Breast epithelium (tissue), 4 donors: ENCODE data around the gene FOXA3. TPM values are rescaled to one million over a fixed set of nuclear protein-coding genes. Genes with fewer than 3 reads are reported as not detected.
A peak's percentile ranks its signal among the peaks of the same experiment; 100 is the strongest.

Source experiments
- DNase-seq, 2 donors: peaks; one replicate each; pipeline ENCODE4 v3.0.0-alpha.2; 2019; ENCODE audit warnings: low spot score in 2 of 2
- H3K27ac ChIP-seq, 2 donors: fragments of 200-600 bp; sonication (generic) in 1 of 2; one replicate each; pipeline ENCODE4 v1.5.1; 2016 to 2019; ENCODE audit warnings: mild to moderate bottlenecking in 1 of 2
- H3K27me3 ChIP-seq, 2 donors: fragments of 200-600 bp; sonication (generic) in 1 of 2; one replicate each; pipeline versions ENCODE4 v1.5.1 to v1.6.0; 2017 to 2019; ENCODE audit warnings: control low read depth in 1 of 2, mild to moderate bottlenecking in 1 of 2
- H3K36me3 ChIP-seq: fragments of 200-600 bp; one replicate; pipeline ENCODE4 v1.5.1; 2019
- H3K4me1 ChIP-seq, 2 donors: fragments of 200-600 bp; sonication (generic); one replicate each; pipeline ENCODE4 v1.5.1; 2016 to 2019; ENCODE audit warnings: control low read depth in 1 of 2
- H3K4me3 ChIP-seq, 3 donors: fragments of 200-600 bp; sonication (generic); 1 replicate in 2 of 3; 2 replicates in 1 of 3; pipeline ENCODE4 v1.5.1; 2016 to 2019; ENCODE audit warnings: mild to moderate bottlenecking in 3 of 3, moderate library complexity in 2 of 3
- H3K9me3 ChIP-seq, 2 donors: fragments of 200-600 bp; sonication (generic) in 1 of 2; one replicate each; pipeline ENCODE4 v1.5.1; 2016 to 2019; ENCODE audit warnings: control low read depth in 1 of 2
- POLR2A ChIP-seq: fragments of 450-650 bp; IDR thresholded peaks from one replicate; pipeline ENCODE4 v1.6.1; 2016; ENCODE audit warnings: antibody characterized with exemption, mild to moderate bottlenecking, moderate library complexity
- POLR2AphosphoS5 ChIP-seq, 3 donors: sonication (generic); formaldehyde crosslinking; IDR thresholded peaks; one replicate each; pipeline ENCODE4 v1.6.1; 2017; ENCODE audit warnings: antibody characterized with exemption in 3 of 3
- intact Hi-C: fragments of 100-400 bp; cut with DNase I; formaldehyde crosslinking; loops from one replicate; pipeline ENCODE4 v1.15.1; 2023; ENCODE audit warnings: low total_unique reads
- total RNA-seq, 3 donors: library from RNA; depleted of rRNA; stranded (reverse); fragments of >200 nt; gene quantifications; one replicate each; pipeline ENCODE4 v1.1.0, GENCODE V29; 2016
- TF ChIP-seq, protein P1 (sequence below), 3 donors: fragments of 450-650 bp; IDR thresholded peaks; one replicate each; pipeline ENCODE4 v1.5.1; 2016 to 2017; ENCODE audit warnings: antibody characterized with exemption in 3 of 3, mild to moderate bottlenecking in 3 of 3, moderate library complexity in 3 of 3

Gene FOXA3
- total RNA-seq, 3 donors from 2014 or later, result 0.33 TPM; not detected in 2

DNA sequence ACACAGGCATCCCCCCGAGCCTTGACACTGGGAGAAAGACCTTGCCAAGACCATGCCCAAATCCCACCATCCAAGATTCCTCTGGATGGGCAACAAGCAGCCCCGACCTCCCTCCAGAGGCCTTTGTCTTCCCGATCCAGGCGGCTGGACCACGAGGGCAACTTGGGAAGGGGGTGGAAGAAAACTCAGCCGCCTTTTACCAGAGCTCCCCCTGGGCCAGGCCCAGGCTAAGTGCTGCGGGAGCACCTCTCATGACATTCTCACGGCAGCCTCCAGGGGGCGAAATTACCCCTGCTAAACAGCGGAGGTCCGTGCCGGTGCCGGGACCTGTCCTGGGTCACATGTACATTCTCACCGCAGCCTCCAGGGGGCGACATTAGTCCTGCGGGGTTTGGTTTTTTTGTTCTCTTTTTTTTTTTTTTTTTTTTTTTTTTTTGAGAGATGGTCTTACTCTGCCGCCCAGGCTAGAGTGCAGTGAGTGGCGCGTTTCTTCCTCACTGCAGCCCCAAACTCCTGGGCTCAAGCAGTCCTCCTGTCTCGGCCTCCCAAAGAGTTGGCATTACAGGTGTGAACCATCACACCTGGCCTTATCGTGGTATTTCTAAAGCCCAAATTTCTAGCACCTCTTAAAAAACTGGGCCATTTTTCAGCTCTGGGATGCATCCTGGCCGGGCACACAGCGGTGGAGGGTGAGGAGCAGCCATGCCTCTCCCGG, 47.0 kb upstream of the FOXA3 start:
- no peak overlapping the region for H3K4me3 ChIP-seq
- no peaks in the 10 kb centered on the region for H3K27me3 ChIP-seq
- no peaks in the 10 kb centered on the region for H3K9me3 ChIP-seq
- intact Hi-C loops, result no loop called here
- no peaks in the 10 kb centered on the region for H3K36me3 ChIP-seq
- TF ChIP-seq, protein P1, sequence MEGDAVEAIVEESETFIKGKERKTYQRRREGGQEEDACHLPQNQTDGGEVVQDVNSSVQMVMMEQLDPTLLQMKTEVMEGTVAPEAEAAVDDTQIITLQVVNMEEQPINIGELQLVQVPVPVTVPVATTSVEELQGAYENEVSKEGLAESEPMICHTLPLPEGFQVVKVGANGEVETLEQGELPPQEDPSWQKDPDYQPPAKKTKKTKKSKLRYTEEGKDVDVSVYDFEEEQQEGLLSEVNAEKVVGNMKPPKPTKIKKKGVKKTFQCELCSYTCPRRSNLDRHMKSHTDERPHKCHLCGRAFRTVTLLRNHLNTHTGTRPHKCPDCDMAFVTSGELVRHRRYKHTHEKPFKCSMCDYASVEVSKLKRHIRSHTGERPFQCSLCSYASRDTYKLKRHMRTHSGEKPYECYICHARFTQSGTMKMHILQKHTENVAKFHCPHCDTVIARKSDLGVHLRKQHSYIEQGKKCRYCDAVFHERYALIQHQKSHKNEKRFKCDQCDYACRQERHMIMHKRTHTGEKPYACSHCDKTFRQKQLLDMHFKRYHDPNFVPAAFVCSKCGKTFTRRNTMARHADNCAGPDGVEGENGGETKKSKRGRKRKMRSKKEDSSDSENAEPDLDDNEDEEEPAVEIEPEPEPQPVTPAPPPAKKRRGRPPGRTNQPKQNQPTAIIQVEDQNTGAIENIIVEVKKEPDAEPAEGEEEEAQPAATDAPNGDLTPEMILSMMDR (IDR thresholded peaks at IDR 0.05), result peak; percentile 97 to 99 (median 98)
- TF ChIP-seq POLR2A (no peak), POLR2AphosphoS5 (IDR thresholded peaks at IDR 0.05) (peak in 2 of 3 donors; percentile 33 to 51)
- no peaks in the 10 kb centered on the region for H3K4me1 ChIP-seq
- peak; percentile 90 to 95 for DNase-seq
- peak overlapping the region in 1 of 2 donors; percentile 32 for H3K27ac ChIP-seq

DNA sequence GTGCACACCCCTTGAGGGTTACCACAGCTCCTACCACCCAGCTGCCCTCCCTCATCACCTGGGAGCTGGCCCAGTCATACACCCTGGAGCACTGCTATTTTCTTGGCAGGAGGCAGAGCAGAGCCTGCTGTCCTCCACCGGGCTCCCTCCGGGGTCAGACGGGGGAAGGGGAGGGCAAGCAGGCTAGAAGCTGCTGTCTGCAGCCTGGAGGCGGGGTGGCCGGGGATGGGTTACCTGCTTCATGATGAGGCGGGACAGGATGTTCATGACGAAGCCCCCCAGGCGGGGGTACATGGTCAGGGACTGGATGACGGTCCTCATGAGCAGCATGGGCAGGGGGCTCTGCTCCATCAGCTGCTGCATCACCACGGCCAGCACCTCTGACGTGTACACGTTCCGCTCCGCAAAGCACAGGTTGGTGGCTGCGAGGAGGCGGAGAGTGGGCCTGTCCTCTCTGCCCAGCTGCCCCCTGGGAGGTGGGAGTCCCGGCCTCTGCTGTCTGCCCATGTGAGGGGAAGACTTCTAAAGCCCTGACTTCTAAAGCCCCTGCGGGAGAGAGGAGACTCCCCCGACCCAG, 46.3 kb upstream of the FOXA3 start:
- Histone ChIP-seq H3K4me1 (no peaks in the 10 kb centered on the region), H3K9me3 (no peaks in the 10 kb centered on the region), H3K27me3 (no peaks in the 10 kb centered on the region), H3K36me3 (peaks cover 5% of the 10 kb centered on the region), H3K4me3 (no peak overlapping the region), H3K27ac (peak overlapping the region in 1 of 2 donors; percentile 32)
- DNase-seq, result peak; percentile 50 to 81
- intact Hi-C loops, result no loop called here
- TF ChIP-seq, protein P1 (IDR thresholded peaks at IDR 0.05), result no peak
- TF ChIP-seq POLR2A (no peak), POLR2AphosphoS5 (IDR thresholded peaks at IDR 0.05) (no peak)

DNA sequence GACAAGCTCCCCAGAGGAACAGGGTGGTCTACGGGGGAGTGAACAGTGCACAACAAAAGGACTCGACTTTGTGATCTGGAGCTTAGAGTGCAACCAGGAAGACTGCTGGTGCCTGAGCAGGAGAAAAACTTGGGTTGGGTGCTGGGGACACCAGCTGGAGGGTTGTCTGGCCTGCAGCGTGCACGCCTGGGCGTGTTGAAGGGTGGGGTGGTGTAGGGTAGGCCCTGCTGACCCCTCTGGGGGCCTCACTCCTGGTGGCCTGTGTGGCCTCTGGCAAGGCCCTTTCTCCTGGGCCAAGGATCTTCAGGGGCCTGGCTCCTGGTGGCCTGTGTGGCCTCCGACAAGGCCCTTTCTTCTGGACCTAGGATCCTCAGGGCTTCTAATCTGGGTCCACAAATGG, 44.4 kb upstream of the FOXA3 start:
- H3K9me3 ChIP-seq, result no peaks in the 10 kb centered on the region
- intact Hi-C loops, result no loop called here
- no peak for DNase-seq
- TF ChIP-seq POLR2A, result no peak
- TF ChIP-seq, protein P1 (IDR thresholded peaks at IDR 0.05), result no peak
- TF ChIP-seq POLR2AphosphoS5 (IDR thresholded peaks at IDR 0.05), result no peak
- H3K4me1 ChIP-seq, result peaks cover 0 to 5% of the 10 kb centered on the region in 2 donors
- H3K36me3 ChIP-seq, result peaks cover 5% of the 10 kb centered on the region
- H3K4me3 ChIP-seq, result no peak overlapping the region
- H3K27ac ChIP-seq, result no peak overlapping the region
- H3K27me3 ChIP-seq, result no peaks in the 10 kb centered on the region

DNA sequence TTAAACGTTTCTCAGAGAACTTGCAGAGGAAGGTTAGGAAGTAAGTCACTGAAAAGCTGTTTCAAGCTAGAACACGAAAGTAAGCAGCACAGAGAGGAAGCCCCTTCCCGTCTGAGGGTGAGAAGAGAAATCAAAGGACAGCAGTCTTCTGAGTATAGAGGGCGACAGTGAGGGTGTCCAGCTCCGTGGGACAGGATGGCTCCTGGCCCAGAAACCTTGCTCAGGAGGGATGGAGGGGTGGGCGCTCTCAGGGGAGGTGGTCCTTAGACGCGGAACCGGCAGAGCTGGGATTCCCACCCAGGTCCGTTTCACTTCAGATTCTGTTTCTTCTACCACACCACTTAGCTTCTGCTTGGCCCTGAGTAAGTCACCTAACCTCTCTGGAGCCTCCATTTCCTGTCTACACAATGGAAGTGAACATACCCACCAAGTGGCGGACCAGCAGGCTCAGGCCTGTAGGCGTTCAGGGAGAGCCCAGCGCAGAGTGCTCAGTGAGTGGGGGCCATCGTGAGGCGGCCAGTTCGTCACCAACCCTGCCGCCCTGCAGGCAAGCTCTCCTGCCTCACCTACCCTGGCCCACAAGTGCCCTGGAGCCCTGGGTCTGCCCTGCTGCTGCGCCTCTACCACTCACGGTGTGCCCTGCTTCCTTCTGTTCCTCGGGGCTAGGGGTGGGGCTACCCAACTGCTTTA, 43.6 kb upstream of the FOXA3 start:
- TF ChIP-seq POLR2AphosphoS5 (IDR thresholded peaks at IDR 0.05) (no peak), POLR2A (no peak)
- TF ChIP-seq, protein P1 (IDR thresholded peaks at IDR 0.05), result no peak
- intact Hi-C loops, result no loop called here
- peaks cover 5% of the 10 kb centered on the region for H3K36me3 ChIP-seq
- no peaks in the 10 kb centered on the region for H3K9me3 ChIP-seq
- no peaks in the 10 kb centered on the region for H3K27me3 ChIP-seq
- peaks cover 0 to 7% of the 10 kb centered on the region in 2 donors for H3K4me1 ChIP-seq
- no peak overlapping the region for H3K27ac ChIP-seq
- no peak overlapping the region for H3K4me3 ChIP-seq
- no peak for DNase-seq

DNA sequence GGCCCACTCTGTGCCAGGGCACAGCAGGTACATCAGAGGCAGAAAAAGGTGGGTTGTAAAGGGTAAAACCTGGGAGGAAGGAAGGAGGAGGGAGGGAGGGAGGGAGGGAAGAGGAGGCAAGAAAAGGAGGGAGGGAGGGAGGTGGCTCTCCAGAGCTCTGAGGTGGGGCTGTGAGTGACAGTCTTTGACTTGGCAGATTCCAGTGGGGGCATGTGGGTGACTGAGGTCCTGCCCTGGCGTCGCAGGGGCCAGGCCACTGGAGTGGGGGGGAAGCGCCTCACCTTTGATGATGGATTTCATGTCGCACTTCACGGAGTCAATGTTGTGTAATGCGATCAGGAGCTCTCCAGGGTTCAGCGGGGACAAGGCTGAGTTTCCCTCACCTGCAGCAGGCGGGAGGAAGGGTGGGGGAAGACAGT, 43.0 kb upstream of the FOXA3 start:
- Histone ChIP-seq H3K27me3 (no peaks in the 10 kb centered on the region), H3K27ac (no peak overlapping the region), H3K9me3 (no peaks in the 10 kb centered on the region), H3K36me3 (peaks cover 5% of the 10 kb centered on the region), H3K4me1 (peaks cover 0 to 7% of the 10 kb centered on the region in 2 donors), H3K4me3 (no peak overlapping the region)
- intact Hi-C loops, result no loop called here
- no peak for TF ChIP-seq POLR2A
- TF ChIP-seq, protein P1 (IDR thresholded peaks at IDR 0.05), result no peak
- no peak for DNase-seq
